ENCODE measurements around the gene ATP8B3. TPM values are rescaled to one million over a fixed set of nuclear protein-coding genes. Genes with fewer than 3 reads are reported as not detected.

ATP8B3 gene, protein sequence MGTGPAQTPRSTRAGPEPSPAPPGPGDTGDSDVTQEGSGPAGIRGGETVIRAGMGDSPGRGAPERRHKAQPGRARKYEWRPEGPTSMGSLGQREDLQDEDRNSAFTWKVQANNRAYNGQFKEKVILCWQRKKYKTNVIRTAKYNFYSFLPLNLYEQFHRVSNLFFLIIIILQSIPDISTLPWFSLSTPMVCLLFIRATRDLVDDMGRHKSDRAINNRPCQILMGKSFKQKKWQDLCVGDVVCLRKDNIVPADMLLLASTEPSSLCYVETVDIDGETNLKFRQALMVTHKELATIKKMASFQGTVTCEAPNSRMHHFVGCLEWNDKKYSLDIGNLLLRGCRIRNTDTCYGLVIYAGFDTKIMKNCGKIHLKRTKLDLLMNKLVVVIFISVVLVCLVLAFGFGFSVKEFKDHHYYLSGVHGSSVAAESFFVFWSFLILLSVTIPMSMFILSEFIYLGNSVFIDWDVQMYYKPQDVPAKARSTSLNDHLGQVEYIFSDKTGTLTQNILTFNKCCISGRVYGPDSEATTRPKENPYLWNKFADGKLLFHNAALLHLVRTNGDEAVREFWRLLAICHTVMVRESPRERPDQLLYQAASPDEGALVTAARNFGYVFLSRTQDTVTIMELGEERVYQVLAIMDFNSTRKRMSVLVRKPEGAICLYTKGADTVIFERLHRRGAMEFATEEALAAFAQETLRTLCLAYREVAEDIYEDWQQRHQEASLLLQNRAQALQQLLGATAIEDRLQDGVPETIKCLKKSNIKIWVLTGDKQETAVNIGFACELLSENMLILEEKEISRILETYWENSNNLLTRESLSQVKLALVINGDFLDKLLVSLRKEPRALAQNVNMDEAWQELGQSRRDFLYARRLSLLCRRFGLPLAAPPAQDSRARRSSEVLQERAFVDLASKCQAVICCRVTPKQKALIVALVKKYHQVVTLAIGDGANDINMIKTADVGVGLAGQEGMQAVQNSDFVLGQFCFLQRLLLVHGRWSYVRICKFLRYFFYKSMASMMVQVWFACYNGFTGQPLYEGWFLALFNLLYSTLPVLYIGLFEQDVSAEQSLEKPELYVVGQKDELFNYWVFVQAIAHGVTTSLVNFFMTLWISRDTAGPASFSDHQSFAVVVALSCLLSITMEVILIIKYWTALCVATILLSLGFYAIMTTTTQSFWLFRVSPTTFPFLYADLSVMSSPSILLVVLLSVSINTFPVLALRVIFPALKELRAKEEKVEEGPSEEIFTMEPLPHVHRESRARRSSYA (N-terminal part only)
- 1 to 10 TPM in 1 of 3 donors, under 1 TPM in 2; 0.33 to 1.8 (median 0.80) TPM for polyA plus RNA-seq

DNA sequence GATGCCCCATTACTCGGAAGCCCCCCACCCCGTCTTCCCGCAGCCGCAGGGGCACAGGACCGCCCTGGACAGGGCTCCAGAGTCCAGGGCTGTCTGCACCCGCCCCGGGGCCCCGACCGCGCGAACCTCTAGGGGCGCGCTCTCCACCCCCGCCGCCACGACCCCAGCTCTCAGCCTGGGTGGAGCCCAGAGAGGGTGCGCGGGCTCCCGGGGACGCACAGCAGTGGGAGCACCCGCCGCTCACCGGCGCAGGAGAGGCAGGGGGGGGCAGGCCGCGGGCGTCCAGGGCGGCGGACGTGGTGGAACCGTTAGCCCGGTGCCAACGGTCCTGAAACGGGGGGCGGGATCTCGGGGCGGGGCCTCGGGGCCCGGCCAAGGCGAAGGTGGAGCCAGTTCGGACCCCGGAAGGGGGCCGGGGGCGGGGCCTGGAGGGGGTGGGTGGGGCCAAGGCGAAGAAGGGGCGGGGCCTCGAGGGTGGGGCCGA lies at the start of gene ATP8B3:
Gene ATP8B3, minus strand, starts transcription at position 335 of the 484 bp plus-strand sequence. CDS start 540 bp downstream, outside the sequence.
- WGBS, 3 donors = 0 to 3% (median 2%) methylated on average over 28 to 48 of the region's 48 CpGs
- H3K27ac ChIP-seq (ENCODE audit: low read depth, low read length) = no peak within 1 kb of the TSS

DNA sequence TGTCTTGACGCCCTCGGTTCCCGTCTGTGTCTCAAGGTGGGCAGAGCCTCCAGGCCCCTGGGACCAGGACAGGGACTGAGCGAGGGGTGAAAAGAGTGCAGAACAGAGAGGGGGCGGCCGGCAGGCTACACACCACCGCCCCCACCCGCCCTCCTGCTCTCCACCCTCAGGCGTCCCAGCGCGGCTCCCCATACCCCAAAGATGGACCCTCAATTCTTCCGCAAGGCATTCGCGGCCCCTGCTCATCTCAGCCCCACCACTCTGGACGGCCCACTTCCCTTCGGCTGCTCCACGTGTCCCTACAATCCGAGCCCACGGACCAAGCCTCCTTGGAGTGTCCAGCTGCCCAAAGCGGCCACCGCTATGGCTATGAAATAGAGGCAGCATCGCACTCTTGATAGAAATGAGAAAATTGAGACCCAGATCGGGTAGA lies 49.5 kb upstream of the ATP8B3 start:
- WGBS, 3 donors = 32 to 61% (median 37%) methylated on average over 22 to 23 of the region's 23 CpGs

DNA sequence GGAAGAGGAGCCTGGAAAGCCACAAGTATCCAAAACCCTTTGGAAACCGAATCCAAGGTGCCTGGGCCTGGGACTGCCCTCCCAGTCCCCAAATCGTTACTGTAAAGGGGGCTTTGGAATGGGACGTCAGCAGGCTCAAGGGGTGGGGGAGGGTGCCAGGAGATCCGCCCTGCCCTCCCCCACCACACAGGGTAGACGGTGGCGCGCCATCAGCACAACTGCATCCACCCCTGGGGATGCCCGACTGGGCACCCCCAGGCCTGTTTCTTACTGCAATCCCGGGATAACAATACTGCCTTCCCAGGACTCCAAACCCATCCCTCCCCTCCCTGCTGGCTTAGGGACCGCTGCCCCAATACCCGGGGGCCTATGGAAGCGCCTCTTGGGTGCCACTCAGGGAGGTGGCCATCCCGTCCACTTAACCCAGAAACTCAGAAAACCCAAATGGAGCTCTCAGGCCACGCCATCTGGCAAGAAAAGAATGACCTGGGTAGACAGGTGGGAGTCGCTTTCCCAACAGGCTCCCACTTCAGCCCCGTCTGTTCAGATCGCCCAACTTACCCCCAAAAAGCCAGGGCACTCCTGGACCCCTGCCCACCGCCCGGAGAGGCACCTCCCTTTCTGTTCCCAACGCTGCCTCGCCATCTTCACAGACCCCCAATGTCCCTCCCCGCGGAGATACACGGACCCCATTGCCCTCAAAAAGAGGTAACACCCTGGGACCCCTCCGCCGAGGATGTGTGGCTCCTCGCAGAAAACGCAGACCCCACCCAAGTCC lies 48.9 kb upstream of the ATP8B3 start:
- WGBS, 3 donors = 63 to 74% (median 66%) methylated on average over 28 of the region's 28 CpGs
- no peak overlapping the region for H3K27ac ChIP-seq (ENCODE audit: low read depth, low read length)

More for the DNA sequence above, 49.5 kb upstream of the ATP8B3 start:
- no peak overlapping the region for H3K27ac ChIP-seq (ENCODE audit: low read depth, low read length)

DNA sequence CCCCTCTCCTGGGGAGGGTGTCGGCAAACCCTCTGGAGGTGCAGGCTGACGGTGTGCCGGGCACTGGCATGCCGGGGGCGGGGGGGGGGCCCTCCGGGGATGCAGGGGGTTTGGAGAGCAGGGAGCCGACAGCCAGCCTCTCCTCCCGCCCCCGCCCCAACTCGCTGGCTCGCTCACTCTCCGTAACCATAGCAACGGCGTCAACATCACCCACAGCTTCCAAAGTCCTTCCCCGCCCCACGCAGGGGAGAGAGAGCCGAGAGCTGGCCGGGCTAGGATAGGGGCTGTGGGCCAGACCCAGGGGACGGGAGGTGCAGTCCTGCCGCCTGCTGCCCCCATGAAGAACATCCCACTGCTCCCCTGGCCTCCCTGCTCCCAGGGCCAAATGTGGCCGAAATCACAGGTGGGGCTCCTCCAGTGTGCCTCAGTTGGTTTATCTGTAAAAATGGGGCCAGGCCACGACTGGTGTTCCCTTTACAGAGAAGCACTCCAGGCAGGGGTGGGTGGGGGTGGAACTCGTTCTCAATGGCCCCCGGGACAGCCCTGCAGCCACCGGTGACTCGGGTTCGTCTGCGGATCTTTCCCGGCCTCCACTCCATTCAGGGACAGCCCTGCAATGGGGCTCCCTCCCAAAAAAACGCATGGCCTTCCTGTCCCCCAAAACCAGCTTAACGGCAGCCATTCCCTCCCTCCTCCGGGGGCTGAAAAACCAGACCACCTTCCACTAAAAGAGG lies 48.1 kb upstream of the ATP8B3 start:
- H3K27ac ChIP-seq (ENCODE audit: low read depth, low read length) = no peak overlapping the region
- 30 to 39% (median 30%) methylated on average over 29 to 32 of the region's 32 CpGs for WGBS, 3 donors

DNA sequence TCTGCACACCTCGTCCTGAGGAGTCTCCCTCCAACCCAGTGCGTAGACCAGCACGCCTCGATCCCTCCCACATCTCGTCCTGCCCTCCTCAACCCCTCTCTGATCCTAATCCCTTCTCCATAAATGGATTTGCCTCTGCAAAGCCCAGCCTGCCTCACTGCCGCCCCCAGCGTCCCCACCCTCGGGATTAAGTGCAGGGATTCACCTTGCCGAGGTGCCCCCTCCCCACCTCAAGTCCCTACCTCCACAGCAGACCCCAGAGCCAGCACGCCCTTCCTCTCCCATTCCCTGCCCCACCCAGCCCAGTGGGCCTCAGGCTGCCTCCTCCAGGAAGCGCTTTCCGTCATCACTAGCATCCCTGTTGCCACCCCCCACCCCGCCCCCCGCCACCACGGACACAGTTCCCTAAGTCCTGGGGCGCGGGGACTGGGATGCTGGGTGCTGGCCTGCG lies 47.3 kb upstream of the ATP8B3 start:
- H3K27ac ChIP-seq (ENCODE audit: low read depth, low read length) = no peak overlapping the region
- WGBS, 3 donors = 55 to 70% (median 58%) methylated on average over 17 to 18 of the region's 18 CpGs

DNA sequence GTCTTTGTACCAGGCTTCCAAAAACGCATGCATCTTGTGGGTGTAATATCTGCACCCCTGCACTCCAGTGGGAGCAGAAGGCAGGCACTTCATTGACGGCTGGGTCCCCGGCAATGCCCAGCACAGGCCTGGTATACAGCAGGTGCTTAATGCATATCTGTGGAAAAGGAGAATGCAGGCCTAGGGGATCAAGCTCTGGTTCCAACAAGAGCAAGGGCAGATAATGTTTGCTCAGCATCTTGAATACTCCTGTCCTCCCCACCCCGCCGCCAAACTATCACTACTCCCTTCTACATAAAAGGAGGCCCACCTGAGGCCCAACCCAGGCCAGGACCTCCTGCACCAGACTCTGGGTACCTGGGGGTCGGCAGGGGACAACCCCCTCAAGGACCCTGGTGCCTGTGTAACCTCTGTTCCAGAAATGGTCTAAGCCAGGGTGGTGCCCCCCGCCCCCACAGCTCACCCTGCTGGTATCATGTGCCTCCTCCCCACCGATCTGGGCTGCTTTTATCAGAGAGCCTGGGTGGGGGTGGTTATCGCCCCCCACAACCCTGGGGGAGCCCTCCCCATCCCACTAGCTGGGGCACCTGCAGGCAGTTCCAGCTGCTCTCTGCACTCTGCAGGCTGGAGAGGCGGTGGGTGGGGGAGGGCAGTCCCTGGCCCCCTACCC lies 46.5 kb upstream of the ATP8B3 start:
- no peak overlapping the region for H3K27ac ChIP-seq (ENCODE audit: low read depth, low read length)
- WGBS, 3 donors = 50 to 75% (median 60%) methylated on average over 9 to 10 of the region's 10 CpGs

DNA sequence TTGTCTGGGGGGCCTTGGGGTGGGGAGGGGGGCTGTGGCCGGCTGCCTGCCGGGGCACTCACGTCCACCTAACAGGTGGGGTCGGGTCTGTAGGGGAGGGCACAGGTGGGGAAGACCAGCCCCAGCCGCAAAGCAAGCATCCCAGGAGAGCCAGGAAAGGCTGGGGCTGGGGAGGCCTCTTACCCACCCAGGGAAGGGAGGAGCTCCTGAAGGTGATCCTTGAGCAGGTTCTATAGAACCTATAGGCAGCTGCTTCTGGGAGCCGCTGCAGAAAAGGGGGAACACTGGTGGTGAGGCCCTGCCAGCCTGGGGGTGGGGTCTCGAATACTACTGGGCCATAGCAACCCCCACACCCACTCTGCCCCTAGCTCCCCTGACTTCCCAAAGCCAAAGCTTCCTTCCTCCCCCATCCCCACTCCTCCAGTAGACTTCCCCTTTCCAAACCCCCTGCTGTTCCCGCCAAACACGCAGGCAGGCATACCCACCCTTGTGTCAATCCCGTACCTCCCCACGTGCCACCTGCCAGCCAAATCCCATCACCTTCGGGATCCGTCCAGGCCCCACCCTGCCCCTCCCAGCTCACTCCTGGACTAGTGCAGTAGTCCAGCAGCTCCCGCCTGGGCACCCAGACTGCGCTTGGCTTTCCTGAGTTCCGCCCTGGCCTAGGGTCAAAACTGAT lies 45.7 kb upstream of the ATP8B3 start:
- 31 to 55% (median 38%) methylated on average over 14 to 16 of the region's 16 CpGs for WGBS, 3 donors
- H3K27ac ChIP-seq (ENCODE audit: low read depth, low read length) = peak overlapping the region; percentile 24

DNA sequence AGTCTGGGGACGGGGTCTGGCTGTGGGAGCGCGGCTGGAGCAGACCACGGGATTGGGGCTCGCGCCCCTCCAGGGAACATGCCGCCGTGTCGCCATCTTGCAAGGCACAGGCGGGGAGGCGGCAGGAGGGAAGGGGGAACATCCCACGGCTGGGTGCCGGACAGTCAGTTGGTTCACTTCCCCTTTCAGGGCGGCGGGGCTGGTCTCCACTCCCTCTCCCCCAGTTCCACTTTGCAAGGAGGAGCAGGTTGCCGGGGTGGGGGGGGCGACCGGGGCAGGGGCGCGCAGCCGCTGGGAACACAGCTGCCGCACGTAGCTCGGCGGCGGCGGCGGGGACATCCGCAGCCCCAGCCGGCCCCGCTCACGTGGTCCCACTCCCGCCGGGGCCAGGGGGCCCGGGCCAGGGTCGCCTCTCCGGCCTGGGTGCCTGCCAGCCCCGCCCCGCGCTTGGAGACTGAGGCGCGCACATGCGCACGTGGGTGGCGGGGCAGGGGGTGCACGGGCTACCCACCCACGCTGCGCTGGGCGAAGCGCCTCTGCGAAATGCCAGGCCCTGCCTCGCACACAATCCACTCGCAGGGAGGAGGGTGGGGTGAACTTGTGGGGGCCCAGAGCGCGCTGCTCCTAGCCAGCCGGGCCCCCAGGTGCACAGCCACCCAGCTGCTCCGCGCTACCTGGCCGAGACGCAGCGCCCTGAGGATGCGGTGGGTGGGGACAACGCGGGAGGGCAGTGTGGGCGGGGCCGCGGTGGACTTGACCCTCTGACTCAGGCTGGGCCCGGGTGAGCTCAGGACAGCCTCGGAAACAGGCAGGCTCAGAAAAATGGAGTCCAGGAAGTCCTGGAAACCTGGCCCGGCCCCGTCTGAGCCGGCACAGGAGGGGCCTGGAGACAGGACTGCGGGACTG lies 44.9 kb upstream of the ATP8B3 start:
- H3K27ac ChIP-seq (ENCODE audit: low read depth, low read length) = peak overlapping the region; percentile 55
- 2 to 17% (median 2%) methylated on average over 45 to 67 of the region's 73 CpGs for WGBS, 3 donors

DNA sequence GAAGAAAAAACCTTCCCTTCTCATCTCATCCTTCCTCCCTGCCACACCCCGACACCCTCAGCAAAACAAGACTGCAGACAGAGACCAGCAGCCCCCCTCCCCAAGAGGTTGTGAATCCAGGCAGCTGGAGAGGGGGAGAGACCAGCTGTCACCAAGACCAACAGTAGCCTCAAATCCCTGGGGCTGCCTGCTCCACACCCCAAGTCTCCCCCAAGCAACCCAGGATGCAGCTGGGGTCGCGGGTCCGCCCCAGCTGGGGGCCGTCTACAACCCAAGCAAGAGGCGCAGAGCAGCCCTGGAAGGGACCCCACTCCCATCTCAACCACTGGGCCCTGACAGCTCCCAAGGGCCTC lies 44.2 kb upstream of the ATP8B3 start:
- 22 to 59% (median 57%) methylated on average over 5 to 6 of the region's 6 CpGs for WGBS, 3 donors
- H3K27ac ChIP-seq (ENCODE audit: low read depth, low read length) = peak overlapping the region; percentile 41

DNA sequence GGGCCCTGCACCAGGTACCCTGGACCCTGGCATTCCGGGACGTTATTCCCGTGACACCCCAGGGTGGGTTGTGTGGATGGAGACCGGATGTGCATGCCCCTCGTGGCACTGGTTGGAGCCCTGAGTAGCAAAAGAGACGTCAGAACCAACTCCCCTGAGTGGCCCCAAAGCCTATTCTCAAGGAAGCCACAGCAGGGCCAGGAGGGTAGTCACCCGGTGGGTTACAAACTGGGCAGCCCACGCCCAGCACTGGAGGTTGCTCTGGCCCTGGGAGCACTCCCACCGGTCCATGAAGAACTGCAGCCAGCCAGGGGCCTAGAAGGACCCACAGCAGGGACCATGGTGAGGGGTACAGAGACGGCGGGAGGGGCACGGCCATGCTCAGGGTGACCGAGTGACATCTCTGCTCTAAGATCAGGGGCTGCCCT lies 43.8 kb upstream of the ATP8B3 start:
- 21 to 56% (median 29%) methylated on average over 13 of the region's 13 CpGs for WGBS, 3 donors
- peak overlapping the region; percentile 21 for H3K27ac ChIP-seq (ENCODE audit: low read depth, low read length)

DNA sequence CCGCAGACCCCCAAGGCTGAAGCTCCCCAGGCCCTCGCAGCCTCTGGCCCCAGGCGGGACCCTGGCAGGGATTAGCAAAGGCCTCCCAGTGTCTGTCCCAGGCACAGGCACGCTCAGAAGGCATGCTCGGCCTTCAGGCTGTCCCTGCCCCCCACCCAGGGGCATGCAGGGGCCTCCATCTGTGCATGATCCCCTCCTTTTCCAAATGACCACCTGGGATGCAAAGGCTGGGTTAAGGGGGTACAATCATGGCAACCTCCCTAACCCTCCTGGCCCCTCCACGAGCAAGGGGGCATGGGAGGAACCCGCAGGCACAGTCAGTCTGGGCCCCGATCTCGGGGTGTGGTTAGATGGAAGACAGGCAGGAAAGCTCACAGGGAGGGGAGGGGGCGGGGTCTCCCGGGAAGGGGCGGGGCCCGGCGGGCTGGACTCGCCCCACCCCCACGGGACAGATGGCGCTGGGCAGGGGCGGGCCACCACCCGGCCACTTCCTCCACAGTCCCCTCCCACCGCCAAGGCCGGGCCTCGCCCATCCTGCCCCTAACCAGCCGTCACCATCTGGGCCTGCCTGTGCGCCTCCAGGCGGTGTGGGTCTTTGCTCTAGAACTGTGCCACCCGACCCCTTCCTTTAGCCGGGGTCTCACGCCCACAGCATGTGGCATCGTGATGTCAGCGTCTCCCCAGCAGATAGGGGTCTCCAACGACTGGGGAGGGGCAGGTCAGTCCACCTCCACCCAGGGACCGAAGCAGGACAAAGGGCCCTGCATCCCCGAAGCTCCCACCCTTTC lies 43.2 kb upstream of the ATP8B3 start:
- H3K27ac ChIP-seq (ENCODE audit: low read depth, low read length) = peak overlapping the region; percentile 21
- 15 to 24% (median 19%) methylated on average over 24 to 33 of the region's 33 CpGs for WGBS, 3 donors

DNA sequence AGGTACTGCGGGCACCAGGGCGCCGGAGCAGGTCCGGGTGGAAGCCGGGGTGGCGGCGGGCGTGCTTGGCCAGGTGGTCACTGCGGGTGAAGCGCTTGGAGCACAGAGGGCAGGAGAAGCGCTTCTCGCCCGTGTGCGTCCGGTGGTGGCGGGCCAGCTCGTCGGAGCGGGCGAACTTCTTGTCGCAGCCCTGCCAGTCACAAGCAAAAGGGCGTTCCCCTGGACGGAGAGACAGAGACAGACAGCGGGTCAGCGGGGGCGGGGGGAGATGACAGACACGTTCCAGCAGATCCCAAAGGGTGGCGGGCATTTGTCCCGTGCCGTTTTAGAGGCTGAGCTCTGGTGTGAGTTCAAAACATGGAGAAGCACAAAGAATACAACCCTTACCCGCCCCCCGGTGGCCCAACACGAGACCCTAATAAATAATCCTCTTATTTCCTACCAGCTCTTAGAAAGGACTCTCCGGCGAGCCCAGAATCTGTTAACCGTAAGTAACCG lies 42.5 kb upstream of the ATP8B3 start:
- 78 to 86% (median 85%) methylated on average over 34 to 37 of the region's 37 CpGs for WGBS, 3 donors
- no peak overlapping the region for H3K27ac ChIP-seq (ENCODE audit: low read depth, low read length)

DNA sequence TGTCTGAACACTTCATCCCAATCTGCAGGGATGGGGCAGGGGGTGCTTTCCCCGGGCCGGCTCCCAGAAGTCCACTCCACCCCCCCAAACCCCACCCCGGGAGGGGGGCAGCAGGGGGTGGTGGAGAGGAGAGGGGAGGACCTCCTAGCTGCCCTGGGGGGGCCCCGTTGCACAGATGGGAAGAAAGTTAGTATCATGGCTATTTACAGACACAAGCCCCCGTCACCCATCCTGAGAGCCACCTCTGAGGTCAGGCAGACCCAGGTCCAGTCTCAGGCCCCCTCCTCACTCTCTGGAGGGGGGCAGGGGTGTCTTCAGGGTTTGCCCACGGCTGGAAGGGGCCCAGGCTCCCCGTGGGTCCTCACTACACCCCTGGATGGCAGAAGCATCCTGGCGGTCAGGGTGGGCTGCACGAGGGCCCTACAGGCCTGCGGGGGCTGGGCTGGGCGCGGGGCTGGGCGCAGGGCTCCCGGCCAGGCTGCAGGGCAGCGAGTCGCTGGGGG lies 42.0 kb upstream of the ATP8B3 start:
- no peak overlapping the region for H3K27ac ChIP-seq (ENCODE audit: low read depth, low read length)
- WGBS, 3 donors = 77 to 82% (median 79%) methylated on average over 14 to 16 of the region's 16 CpGs
